LoVo (cell line): ENCODE data around the gene OTOG.

Experiments
- DNase-seq: peaks from one replicate; pipeline ENCODE4 v3.0.0-alpha.2; 2016; ENCODE audit warnings: low spot score

OTOG gene

GRCh38 chr11:17540807-17541206, 6.3 kb upstream of the OTOG start:
- DNase-seq: no peak

GRCh38 chr11:17541330-17541885, 5.7 kb upstream of the OTOG start:
- DNase-seq: peak; percentile 46

- peak; percentile 76 for DNase-seq
Measured at GRCh38 chr11:17542249-17542648, 4.8 kb upstream of the OTOG start.

DNA sequence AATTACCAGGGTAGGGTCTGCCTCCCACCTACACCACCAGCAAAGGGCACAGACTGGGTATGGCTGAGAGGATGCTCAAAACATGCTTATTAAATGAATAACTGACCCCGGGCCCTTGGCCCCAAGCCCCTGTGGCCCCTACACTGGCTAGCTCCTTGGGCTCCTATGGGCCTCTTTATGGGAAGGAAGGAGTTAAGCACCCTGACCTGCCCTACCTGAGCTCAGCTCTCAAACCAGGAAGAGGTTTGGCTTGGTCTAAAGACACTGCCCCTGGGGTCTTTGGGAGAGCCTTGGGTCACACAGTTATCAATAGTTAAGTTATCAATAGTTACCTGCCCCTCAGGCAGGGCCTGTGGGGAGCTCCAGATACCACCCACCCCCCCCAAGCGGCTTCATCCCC, 4.0 kb upstream of the OTOG start:
- DNase-seq: peak; percentile 34

DNA sequence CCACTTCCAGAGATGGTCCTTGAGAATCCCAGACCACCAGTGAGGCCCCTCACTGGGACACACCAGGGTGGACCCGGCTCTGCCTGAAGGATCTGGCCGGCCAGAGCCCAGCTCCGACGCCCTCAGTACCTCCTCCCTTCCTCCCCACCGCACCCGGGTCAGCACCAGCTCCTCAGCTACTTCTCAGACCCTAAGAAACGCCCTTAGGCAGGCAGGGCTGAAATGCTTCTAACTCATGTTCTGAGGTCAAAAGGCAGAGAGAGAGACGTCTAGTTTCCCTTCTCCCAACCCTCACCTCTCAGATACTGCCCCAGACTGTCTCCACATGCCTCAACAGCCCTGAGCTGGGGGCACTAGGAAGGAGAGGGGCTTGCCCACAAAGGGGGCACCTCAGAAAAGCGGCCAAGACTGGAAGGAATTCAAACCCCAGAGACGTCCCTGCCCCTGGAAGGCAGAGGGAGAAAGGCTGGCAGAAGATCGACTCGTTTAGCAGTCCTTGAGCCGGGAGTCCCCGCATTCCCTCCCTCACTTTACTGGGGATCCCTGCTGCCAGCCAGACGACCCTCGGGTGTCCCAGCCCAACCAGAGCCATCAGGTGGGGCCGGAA, 3.4 kb upstream of the OTOG start:
- DNase-seq: peak; percentile 5

DNA sequence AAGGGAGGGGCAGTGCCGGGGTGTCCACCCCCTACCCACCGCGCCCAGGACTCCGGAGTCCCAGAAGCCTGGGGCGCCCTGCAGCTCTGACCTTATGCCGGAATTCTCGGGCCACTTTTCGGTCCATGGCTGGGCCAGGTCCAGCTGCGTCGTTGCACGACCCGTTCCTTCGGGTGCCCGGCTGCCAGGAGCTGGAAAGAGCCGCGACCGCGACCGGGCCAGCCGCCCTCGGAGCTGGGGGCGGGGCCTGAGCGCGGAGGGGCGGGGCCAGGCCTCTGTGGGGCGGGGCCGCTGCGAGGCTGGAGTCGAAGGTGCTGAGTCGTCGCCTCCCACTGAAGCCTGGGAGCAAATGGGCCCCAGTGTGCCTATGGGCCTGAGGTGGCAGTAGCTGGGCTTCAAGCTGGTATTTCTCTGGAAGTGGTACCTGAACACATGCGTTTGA, 2.9 kb upstream of the OTOG start, which contains the start of gene USH1C:
USH1C (minus strand) TSS at position 236 of the 442 bp plus-strand sequence; CDS start at position 127, 109 bp downstream.
- peak; percentile 78 for DNase-seq

DNA sequence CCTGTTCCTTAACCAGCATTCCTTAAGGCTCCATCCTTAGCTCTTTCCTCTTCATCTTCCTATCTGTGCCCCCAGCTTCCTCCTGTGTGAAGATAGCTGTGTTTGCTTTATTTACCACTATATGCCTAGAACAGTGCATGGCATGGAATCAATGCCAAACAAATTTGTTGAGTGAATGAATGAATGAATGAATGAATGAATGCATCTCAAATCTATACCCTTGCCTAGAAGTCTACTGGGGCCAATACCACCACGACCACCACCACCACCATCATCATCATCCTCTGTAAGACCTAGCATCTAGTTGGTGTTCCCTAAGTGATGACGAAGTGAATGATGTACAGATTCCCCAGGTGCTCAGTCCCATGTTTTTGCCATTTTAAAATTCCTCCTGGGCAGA, 819 bp upstream of the OTOG start:
- no peak for DNase-seq

DNA sequence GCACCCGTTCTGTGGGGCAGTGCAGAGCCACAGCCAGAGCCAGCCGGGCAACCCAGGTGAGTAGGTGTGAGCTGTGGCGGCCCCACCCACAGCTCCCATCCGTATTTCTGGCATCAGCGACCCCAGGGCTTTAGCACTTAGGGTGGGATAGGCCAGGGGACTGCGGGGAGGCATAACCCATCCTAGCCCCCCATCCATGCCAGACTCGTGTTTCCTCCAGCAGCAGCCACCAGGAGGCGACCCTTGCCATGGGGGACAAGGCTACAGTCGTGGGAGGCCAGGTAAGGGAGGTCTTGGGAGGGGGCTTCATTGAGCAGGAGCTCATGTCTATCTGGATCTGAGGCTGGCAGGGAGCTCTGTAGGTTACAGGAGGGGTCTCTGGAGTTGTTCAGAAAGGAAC, 873 bp downstream of the OTOG start:
- DNase-seq: no peak

DNA sequence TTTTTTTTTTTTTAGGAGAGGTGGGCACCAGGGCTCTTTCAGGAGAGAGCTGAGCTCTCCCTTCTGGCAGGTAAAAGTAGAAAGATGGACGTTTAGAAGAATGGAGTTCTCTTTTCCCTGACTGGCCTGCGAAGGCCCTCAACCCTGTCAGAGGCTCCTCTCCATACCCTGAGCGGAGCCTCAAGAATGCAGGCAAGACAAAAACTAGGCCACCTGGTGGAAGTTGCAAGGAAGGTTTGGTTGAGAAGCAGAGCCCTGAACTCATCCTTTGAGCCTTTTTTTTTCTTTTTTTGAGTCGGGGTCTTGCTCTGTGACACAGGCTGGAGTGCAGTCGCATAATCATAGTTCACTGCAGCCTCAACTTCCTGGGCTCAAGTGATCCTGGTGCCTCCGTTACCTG, 1.4 kb downstream of the OTOG start:
- no peak for DNase-seq

DNA sequence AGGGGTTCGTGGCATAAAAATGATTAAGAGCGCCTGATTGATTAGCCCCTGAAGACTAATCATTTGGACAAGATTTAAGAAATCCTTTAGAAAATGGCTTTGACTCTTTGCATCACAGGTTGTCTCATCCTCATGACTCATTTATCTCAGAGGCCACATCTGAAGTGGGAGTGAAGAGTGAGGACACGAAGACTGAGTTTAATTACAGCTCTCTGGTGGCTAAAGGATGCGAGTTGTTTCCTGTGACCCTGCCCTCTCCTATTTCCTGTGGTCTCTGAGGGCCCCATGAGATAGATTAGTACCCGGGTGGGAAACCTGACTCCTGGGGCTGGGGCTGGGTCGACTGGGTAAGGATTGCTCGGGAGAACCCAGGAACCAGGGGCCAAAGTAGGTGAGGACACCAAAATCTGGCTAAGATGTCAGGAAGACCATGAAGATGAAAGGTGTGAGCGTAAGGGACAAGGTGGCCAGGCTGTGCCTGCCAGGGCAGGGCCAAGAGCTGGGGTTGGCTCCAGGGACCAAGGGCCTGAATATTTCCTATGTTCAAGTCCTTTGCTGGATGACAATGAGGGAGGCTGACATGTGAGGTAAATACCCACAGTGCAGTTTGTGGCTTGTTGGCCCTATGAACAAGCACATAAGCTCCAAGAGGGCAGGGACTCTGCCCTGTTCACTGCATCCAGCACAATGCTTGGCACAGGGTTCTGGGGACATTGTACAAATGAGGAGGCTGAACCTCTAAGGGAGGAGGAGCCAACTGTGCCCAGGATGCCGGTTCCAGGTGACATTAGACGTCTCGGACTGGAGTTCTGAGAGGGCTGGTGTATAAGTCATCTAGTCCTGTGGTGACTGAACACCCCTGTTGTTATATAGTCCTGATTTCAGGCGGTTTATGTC, 3.6 kb downstream of the OTOG start:
- no peak for DNase-seq

- DNase-seq: no peak
Measured at GRCh38 chr11:17551347-17552040, 4.4 kb downstream of the OTOG start.

- DNase-seq: no peak
Measured at GRCh38 chr11:17552041-17552355, 4.9 kb downstream of the OTOG start.

DNA sequence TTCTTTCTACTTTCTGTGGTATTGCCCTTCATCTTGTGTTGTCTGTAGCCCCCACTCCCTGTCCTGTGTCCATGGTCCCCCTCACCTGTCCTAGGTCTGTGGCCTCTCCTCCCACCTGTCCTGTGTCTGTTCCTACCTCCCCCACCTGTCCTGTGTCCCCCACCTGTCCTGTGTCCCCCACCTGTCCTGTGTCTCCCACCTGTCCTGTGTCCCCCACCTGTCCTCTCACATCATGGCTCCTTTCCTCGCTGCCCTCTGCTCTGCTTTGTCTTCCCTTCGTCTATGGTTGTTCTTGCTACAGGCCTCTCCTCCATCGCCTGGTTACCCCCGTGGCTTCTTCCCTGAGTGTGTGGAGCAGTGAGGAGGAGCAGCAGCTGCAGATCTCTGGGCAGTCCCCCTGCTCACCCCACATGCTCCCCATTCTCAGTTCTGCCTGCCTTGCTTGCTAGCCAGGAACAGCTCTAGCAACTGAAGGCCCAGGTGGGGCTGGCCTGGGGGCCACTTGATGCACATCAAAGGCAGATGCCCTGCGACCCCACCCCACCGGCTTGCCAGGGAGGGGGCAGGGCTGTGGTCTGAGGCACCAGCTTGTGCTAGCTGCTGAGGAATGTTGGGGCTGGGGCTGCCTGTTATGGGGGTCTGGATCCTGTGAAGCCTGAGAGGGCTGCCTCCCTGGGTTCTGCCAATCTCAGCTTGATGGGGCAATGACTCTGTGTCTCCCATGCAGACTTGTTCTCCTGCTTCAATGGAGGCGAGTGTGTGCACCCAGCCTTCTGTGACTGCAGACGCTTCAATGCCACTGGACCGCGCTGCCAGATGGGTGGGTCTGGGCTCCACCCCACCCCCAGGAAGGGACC, 5.6 kb downstream of the OTOG start:
- no peak for DNase-seq

DNA sequence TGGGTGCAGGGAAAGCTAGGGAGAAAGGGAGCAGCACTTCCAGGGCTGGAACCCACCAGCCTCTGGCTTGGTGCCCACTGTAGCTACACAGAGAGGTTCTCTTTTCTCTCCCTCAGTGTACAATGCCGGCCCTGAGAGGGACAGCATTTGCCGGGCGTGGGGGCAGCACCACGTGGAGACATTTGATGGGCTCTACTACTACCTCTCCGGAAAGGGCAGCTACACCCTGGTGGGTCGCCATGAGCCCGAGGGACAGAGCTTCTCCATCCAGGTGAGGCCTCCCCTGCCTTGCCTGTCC, 6.1 kb downstream of the OTOG start:
- DNase-seq: no peak

- DNase-seq: no peak
Measured at GRCh38 chr11:17554487-17554886, 7.4 kb downstream of the OTOG start.

- no peak for DNase-seq
Measured at GRCh38 chr11:17556999-17557398, 9.9 kb downstream of the OTOG start.

GRCh38 chr11:17558025-17558780, 11.1 kb downstream of the OTOG start:
- DNase-seq: no peak

DNA sequence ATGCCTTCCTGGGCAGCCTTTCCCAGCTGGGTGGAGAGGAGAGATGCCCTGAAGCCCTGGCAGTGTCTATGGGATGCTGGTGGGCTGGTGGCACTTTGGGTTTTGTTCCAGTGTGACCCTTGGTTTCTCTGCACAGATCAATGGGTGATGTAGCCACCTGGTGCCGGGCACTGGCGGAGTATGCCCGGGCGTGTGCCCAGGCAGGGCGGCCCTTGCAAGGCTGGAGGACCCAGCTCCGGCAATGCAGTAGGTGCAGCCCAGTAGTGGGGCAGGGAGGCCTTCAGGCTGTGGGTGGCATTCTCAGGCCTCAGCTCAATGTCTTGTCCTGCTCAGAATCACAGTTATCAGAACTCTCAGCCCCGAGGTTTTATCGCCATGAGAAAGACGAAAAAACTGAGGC, 11.9 kb downstream of the OTOG start:
- DNase-seq: no peak

- DNase-seq: no peak
Measured at GRCh38 chr11:17559341-17560087, 12.5 kb downstream of the OTOG start.
